GOT3 (cell line): Measurements from ENCODE around the gene TBC1D22A.

Experiments
- DNase-seq: peaks from one replicate; lab custom pipeline; 2025; ENCODE audit warnings: mixed read lengths; lab: John Stamatoyannopoulos, UW

TBC1D22A gene

GRCh38 chr22:46909237-46910030 lies 147.0 kb downstream of the TBC1D22A start:
- no peak for DNase-seq

- no peak for DNase-seq
Observed at GRCh38 chr22:46910624-46911023, 148.2 kb downstream of the TBC1D22A start.

GRCh38 chr22:46911346-46911745 lies 148.9 kb downstream of the TBC1D22A start:
- no peak for DNase-seq

GRCh38 chr22:46913351-46913750 lies 150.9 kb downstream of the TBC1D22A start:
- DNase-seq = no peak

- no peak for DNase-seq
Observed at GRCh38 chr22:46914481-46914880, 152.0 kb downstream of the TBC1D22A start.

- no peak for DNase-seq
Observed at GRCh38 chr22:46914916-46915894, 152.8 kb downstream of the TBC1D22A start.

- DNase-seq = no peak
Observed at GRCh38 chr22:46915950-46916730, 153.7 kb downstream of the TBC1D22A start.

- DNase-seq = no peak
Observed at GRCh38 chr22:46916886-46917770, 154.7 kb downstream of the TBC1D22A start.

GRCh38 chr22:46917771-46918101 lies 155.3 kb downstream of the TBC1D22A start:
- no peak for DNase-seq

GRCh38 chr22:46918197-46918596 lies 155.7 kb downstream of the TBC1D22A start:
- no peak for DNase-seq

GRCh38 chr22:46922037-46922436 lies 159.6 kb downstream of the TBC1D22A start:
- no peak for DNase-seq

- DNase-seq = no peak
Observed at GRCh38 chr22:46923394-46923793, 160.9 kb downstream of the TBC1D22A start.

- no peak for DNase-seq
Observed at GRCh38 chr22:46925818-46926217, 163.4 kb downstream of the TBC1D22A start.

GRCh38 chr22:46929046-46929709 lies 166.7 kb downstream of the TBC1D22A start:
- no peak for DNase-seq

- no peak for DNase-seq
Observed at GRCh38 chr22:46929710-46930204, 167.3 kb downstream of the TBC1D22A start.

GRCh38 chr22:46931414-46931813 lies 169.0 kb downstream of the TBC1D22A start:
- no peak for DNase-seq

- DNase-seq = no peak
Observed at GRCh38 chr22:46931881-46932280, 169.4 kb downstream of the TBC1D22A start.

GRCh38 chr22:46933040-46933930 lies 170.8 kb downstream of the TBC1D22A start:
- DNase-seq = no peak

- DNase-seq = no peak
Observed at GRCh38 chr22:46934172-46934745, 171.8 kb downstream of the TBC1D22A start.
